GM12874 (cell line): Measurements from ENCODE around the gene EEPD1.

Experiments
- TF ChIP-seq, protein P1 (sequence below): IDR thresholded peaks from 2 replicates; pipeline ENCODE4 v1.5.1; 2011; ENCODE audit warnings: low read depth, mild to moderate bottlenecking, control low read depth, low read length, moderate library complexity; ENCODE audit not compliant: insufficient read depth

EEPD1 gene

DNA sequence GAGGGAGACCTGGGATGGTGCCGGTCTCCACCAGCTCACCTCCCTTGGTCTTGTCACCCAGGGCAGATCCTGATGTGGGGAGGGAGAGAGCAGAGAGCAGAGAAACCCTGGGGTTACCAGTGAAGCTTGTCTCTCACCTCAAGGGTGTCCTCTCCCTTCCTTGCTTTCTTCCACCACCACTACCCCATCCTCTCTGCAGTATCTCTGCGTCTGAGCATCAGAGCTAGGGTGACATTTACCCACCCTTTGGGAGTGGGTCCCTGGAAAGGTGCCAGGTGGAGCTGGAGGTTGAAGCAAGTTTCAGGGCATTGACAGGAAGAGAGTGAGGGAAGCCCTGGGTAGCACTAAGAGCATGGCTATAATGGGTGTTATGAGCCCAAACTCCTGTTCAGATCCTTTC lies 161.4 kb downstream of the EEPD1 start:
- TF ChIP-seq, protein P1, sequence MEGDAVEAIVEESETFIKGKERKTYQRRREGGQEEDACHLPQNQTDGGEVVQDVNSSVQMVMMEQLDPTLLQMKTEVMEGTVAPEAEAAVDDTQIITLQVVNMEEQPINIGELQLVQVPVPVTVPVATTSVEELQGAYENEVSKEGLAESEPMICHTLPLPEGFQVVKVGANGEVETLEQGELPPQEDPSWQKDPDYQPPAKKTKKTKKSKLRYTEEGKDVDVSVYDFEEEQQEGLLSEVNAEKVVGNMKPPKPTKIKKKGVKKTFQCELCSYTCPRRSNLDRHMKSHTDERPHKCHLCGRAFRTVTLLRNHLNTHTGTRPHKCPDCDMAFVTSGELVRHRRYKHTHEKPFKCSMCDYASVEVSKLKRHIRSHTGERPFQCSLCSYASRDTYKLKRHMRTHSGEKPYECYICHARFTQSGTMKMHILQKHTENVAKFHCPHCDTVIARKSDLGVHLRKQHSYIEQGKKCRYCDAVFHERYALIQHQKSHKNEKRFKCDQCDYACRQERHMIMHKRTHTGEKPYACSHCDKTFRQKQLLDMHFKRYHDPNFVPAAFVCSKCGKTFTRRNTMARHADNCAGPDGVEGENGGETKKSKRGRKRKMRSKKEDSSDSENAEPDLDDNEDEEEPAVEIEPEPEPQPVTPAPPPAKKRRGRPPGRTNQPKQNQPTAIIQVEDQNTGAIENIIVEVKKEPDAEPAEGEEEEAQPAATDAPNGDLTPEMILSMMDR = no peak

DNA sequence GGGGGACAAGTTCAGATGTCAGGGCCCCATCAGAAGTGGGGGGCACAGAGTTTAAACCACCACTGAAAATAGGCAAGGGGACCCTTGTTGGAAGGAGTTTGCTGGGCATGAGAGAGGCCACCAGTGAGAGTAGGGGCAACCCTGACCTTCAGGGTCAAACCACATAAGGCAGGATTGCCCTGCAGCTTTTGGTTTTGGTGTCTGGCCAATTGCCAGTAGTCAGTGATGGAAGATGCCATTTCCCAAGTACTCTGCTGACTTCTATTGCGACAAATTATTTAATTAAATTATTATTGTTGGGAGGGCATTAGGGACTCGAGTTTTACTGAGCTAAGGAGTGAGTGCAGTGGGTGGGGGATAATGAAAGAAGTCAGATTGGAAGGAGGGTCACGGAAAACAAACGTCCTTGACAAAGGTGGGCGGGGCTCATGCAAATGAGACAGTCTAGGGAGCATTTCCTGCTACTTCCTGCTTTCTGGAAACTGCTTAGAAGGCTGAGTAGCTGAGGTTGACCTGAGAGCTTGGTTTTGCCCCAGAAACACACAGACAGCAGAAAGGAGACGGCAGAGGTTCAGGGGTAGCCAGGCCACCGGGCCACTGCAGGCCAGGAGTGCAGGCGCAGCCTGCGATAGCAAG lies 162.4 kb downstream of the EEPD1 start:
- TF ChIP-seq, protein P1 = no peak

DNA sequence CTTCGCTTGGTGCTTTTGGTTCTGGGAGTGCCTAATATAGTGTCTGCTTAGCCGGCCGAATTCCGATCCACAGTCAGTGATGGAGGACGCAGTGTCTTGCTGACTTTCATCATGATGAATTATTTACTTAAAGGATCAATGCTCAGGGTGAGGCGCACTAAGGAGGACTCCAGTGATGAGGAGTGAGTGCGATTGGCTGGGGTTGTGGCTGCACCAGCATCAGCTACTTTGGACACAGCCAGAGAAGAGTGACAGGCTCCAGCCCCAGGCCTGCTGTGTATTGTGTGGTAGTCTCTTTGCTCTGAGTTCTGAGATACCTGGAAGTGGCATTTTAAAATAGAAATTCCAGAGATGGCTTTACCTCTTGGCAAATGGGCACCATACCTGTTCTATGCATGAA lies 163.3 kb downstream of the EEPD1 start:
- TF ChIP-seq, protein P1 = no peak

DNA sequence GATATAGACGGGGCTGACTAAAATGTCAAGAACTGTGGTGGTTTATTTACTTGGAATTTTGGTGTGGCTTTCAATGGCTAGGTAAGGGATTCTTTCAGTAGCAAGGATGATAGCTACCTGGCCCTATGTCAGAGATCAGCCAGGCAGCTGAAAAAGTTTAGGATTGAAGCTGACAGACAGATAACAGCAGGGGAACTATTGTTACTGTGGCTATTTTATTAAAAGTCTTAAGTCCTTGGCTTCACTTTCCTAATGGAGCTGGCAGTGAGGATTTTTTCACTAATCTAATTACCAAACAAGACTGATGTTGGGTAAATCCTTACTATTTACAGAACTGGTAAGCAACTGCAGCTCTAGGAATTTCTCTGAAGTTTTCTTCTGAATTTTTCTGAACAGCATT lies 164.2 kb downstream of the EEPD1 start:
- TF ChIP-seq, protein P1 = no peak

DNA sequence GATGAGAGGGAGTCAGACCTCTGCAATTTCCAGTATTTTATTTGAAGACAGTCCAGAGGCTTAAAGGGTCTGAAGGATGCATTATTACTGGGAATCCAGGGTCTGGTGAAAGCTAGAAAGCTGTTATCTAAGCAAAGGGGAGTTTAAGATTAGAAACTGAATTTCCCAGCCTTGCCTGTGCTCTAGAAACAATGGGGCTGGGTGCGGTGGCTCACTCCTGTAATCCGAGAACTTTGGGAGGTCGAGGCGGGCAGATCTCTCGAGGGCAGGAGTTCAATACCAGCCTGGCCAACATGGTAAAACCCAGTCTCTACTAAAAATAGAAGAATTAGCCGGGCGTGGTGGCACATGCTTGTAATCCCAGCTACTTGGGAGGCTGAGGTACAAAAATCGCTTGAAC lies 165.1 kb downstream of the EEPD1 start:
- TF ChIP-seq, protein P1 = no peak

DNA sequence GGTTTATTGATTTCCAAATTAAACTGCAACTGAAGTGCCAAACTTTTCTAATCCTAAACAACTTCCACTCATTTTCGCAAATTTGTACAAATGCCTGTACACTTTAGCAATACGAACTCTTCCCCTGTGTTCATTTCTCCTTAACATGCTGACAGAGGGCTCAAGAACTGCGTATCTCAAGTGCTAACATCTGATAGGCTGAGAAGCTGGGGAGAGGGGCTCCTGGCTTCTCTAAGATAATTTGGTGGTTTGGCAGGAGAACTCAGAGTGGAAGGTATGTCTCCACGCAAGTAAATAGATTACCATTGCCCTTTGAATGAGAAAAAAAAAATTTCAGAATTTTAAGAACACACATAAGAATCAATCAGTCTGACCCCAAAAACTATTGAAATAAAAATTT lies 183.3 kb downstream of the EEPD1 start:
- TF ChIP-seq, protein P1 = no peak

DNA sequence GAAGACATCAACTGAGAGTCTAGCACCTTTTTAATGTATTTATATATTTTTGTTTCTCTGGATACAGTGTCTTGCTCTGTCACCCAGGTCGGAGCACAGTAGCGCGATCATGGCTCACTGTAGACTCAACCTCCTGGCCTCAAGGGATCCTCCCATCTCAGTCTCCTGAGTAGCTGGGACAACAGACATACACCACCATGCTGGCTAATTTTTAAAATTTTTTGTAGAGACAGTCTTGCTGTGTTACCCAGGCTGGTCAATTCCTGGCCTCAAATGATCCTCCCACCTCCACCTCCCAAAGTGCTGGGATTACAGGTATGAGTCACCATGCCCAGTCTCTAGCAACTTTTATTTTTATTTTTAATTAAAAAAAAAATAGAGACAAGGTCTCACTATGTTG lies 185.2 kb downstream of the EEPD1 start:
- TF ChIP-seq, protein P1 = no peak
